Sigmoid colon (tissue), 4 donors: ENCODE data around the gene NR2F6.

Experiments used
- EP300 ChIP-seq, 4 donors: sonication (generic); formaldehyde crosslinking; IDR thresholded peaks; one replicate each; pipeline ENCODE4 v1.6.1; 2017; ENCODE audit warnings: antibody characterized with exemption in 4 of 4
- POLR2A ChIP-seq, 2 donors: fragments of 450-650 bp; IDR thresholded peaks; one replicate each; pipeline ENCODE4 v1.6.1; 2016; ENCODE audit warnings: antibody characterized with exemption in 2 of 2, mild to moderate bottlenecking in 2 of 2, moderate library complexity in 2 of 2
- POLR2AphosphoS5 ChIP-seq, 4 donors: sonication (generic); formaldehyde crosslinking; IDR thresholded peaks; one replicate each; pipeline ENCODE4 v1.6.1; 2017; ENCODE audit warnings: antibody characterized with exemption in 4 of 4
- TF ChIP-seq, protein P1 (sequence below), 4 experiments: fragments of 450-650 bp in 3 of 4; fragments of 200-600 bp in 1 of 4; IDR thresholded peaks; one replicate each; pipeline ENCODE4 v1.5.1; 2016 to 2019; ENCODE audit warnings: antibody characterized with exemption in 4 of 4, mild to moderate bottlenecking in 3 of 4, moderate library complexity in 2 of 4

DNA sequence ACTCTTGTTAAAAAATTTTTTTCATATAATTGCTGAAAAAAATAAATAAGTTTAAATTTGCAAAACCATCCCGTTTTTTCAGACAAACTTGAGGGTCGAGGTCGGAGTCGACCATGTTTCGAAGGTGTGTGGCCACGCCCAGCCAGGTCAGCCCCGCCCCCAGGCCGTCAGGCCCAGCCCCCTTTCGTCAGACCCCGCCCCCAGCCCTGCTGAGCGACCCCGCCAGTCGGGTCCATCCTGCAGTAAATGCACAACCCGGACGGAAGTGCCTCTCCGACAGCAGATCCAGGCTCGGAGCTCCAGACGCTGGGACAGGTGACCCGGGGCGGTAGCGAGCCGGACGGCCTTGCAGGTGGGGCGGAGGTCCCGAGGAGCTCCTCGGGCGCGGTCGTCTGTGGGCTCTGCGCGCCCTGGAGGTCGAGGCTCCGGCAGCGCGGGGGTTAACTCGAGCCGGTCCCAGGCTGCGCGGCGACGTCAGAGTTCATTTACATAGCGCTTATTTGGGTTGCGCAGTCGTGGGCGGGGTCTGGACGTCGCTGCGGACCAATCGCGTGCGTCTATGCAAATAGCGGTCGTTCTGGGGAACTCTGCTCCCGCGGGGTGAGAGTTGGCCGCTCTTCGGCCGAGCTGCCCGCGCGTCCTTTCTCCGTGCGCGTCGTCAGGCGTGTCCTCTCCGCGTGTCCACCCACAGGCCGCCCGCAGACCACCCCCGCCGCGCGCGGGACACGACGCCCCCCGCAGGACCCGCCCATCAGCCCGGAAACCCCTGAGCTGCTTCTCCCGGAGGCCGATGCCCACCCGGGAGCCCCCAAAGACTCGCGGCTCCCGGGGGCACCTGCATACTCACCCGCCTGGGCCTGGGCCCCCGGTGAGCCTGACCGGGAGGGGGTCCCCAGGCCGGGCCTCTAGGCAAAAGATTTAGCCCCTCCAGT is 19.5 kb downstream of the NR2F6 start, which contains the start of gene OCEL1:
- TF ChIP-seq, protein P1, sequence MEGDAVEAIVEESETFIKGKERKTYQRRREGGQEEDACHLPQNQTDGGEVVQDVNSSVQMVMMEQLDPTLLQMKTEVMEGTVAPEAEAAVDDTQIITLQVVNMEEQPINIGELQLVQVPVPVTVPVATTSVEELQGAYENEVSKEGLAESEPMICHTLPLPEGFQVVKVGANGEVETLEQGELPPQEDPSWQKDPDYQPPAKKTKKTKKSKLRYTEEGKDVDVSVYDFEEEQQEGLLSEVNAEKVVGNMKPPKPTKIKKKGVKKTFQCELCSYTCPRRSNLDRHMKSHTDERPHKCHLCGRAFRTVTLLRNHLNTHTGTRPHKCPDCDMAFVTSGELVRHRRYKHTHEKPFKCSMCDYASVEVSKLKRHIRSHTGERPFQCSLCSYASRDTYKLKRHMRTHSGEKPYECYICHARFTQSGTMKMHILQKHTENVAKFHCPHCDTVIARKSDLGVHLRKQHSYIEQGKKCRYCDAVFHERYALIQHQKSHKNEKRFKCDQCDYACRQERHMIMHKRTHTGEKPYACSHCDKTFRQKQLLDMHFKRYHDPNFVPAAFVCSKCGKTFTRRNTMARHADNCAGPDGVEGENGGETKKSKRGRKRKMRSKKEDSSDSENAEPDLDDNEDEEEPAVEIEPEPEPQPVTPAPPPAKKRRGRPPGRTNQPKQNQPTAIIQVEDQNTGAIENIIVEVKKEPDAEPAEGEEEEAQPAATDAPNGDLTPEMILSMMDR (IDR thresholded peaks at IDR 0.05) = no peak
- TF ChIP-seq POLR2A (IDR thresholded peaks at IDR 0.05) (peak; percentile 54 to 55), POLR2AphosphoS5 (IDR thresholded peaks at IDR 0.05) (peak; percentile 85 to 92 (median 90)), EP300 (IDR thresholded peaks at IDR 0.05) (peak in 2 of 4 donors; percentile 12 to 15)
